Measurements from ENCODE around the gene ABCA9. TPM values are rescaled to one million over a fixed set of nuclear protein-coding genes. Genes with fewer than 3 reads are reported as not detected.
"Not testable (repeated sequence)": the region's sequence is repeated elsewhere in the genome, so short reads cannot be mapped to it uniquely, and the experiment has no call there.

Gene ABCA9
- polyA plus RNA-seq, 1 donor from 2014 or later = 0.69 TPM

- Histone ChIP-seq H3K9me3 (ENCODE audit: low read length) (no peaks in the 10 kb centered on the region), H3K27ac (ENCODE audit: low read length) (no peak overlapping the region), H3F3A (ENCODE audit: insufficient read depth, low read length, poor library complexity, severe bottlenecking) (no peaks in the 10 kb centered on the region), H3K9me2 (ENCODE audit: insufficient read depth, low read length) (no peaks in the 10 kb centered on the region), H3K79me2 (replicated peaks; ENCODE audit: insufficient read depth, low read length) (no peaks in the 10 kb centered on the region), H4K20me1 (ENCODE audit: insufficient read depth) (no peaks in the 10 kb centered on the region), H3K4me2 (ENCODE audit: low read length) (no peak overlapping the region), H2AFZ (ENCODE audit: low read depth, low read length) (no peak overlapping the region), H3K36me3 (ENCODE audit: insufficient read depth, low read length) (no peaks in the 10 kb centered on the region), H3K27me3 (ENCODE audit: insufficient read depth, low read depth, low read length) (no peaks in the 10 kb centered on the region), H3K4me3 (ENCODE audit: low read length) (no peak overlapping the region), H3K9ac (ENCODE audit: low read length) (no peak overlapping the region)
- no peak for TF ChIP-seq TAF1 (IDR thresholded peaks at IDR 0.05; ENCODE audit: low read depth)
- no peak for TF ChIP-seq EZH2 (IDR thresholded peaks at IDR 0.05; ENCODE audit: borderline replicate concordance, insufficient read depth, low read length, poor library complexity, severe bottlenecking)
- TF ChIP-seq, protein P1, sequence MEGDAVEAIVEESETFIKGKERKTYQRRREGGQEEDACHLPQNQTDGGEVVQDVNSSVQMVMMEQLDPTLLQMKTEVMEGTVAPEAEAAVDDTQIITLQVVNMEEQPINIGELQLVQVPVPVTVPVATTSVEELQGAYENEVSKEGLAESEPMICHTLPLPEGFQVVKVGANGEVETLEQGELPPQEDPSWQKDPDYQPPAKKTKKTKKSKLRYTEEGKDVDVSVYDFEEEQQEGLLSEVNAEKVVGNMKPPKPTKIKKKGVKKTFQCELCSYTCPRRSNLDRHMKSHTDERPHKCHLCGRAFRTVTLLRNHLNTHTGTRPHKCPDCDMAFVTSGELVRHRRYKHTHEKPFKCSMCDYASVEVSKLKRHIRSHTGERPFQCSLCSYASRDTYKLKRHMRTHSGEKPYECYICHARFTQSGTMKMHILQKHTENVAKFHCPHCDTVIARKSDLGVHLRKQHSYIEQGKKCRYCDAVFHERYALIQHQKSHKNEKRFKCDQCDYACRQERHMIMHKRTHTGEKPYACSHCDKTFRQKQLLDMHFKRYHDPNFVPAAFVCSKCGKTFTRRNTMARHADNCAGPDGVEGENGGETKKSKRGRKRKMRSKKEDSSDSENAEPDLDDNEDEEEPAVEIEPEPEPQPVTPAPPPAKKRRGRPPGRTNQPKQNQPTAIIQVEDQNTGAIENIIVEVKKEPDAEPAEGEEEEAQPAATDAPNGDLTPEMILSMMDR (IDR thresholded peaks at IDR 0.05; ENCODE audit: poor library complexity, severe bottlenecking) = no peak
- no peak for TF ChIP-seq POLR2AphosphoS5 (IDR thresholded peaks at IDR 0.05)
- TF ChIP-seq RAD21 (conservative IDR thresholded peaks at IDR 0.05) = no peak
- no peak for TF ChIP-seq SMC3 (conservative IDR thresholded peaks at IDR 0.05; ENCODE audit: poor library complexity)
These were observed 96.8 kb downstream of the ABCA9 start for GRCh38 chr17:68963958-68964357.

GRCh38 chr17:68961214-68961882, 99.4 kb downstream of the ABCA9 start:
- Histone ChIP-seq H4K20me1 (ENCODE audit: insufficient read depth) (no peaks in the 10 kb centered on the region), H3K36me3 (ENCODE audit: insufficient read depth, low read length) (no peaks in the 10 kb centered on the region), H3K9ac (ENCODE audit: low read length) (no peak overlapping the region), H3K4me3 (ENCODE audit: low read length) (no peak overlapping the region), H3K9me2 (ENCODE audit: insufficient read depth, low read length) (no peaks in the 10 kb centered on the region), H3K27ac (ENCODE audit: low read length) (no peak overlapping the region), H3K27me3 (ENCODE audit: insufficient read depth, low read depth, low read length) (no peaks in the 10 kb centered on the region), H3K4me2 (ENCODE audit: low read length) (no peak overlapping the region), H3K79me2 (replicated peaks; ENCODE audit: insufficient read depth, low read length) (no peaks in the 10 kb centered on the region), H3F3A (ENCODE audit: insufficient read depth, low read length, poor library complexity, severe bottlenecking) (no peaks in the 10 kb centered on the region), H2AFZ (ENCODE audit: low read depth, low read length) (no peak overlapping the region), H3K9me3 (ENCODE audit: low read length) (no peaks in the 10 kb centered on the region)
- TF ChIP-seq, protein P1 (IDR thresholded peaks at IDR 0.05; ENCODE audit: poor library complexity, severe bottlenecking) = no peak
- TF ChIP-seq SMC3 (conservative IDR thresholded peaks at IDR 0.05; ENCODE audit: poor library complexity) (no peak), RAD21 (conservative IDR thresholded peaks at IDR 0.05) (no peak), TAF1 (IDR thresholded peaks at IDR 0.05; ENCODE audit: low read depth) (no peak), EP300 (conservative IDR thresholded peaks at IDR 0.05; ENCODE audit: poor library complexity, severe bottlenecking) (no peak), MXI1 (conservative IDR thresholded peaks at IDR 0.05; ENCODE audit: poor library complexity, severe bottlenecking) (no peak), EZH2 (IDR thresholded peaks at IDR 0.05; ENCODE audit: borderline replicate concordance, insufficient read depth, low read length, poor library complexity, severe bottlenecking) (no peak), POLR2AphosphoS5 (IDR thresholded peaks at IDR 0.05) (no peak)
- TF ChIP-seq, protein P2, sequence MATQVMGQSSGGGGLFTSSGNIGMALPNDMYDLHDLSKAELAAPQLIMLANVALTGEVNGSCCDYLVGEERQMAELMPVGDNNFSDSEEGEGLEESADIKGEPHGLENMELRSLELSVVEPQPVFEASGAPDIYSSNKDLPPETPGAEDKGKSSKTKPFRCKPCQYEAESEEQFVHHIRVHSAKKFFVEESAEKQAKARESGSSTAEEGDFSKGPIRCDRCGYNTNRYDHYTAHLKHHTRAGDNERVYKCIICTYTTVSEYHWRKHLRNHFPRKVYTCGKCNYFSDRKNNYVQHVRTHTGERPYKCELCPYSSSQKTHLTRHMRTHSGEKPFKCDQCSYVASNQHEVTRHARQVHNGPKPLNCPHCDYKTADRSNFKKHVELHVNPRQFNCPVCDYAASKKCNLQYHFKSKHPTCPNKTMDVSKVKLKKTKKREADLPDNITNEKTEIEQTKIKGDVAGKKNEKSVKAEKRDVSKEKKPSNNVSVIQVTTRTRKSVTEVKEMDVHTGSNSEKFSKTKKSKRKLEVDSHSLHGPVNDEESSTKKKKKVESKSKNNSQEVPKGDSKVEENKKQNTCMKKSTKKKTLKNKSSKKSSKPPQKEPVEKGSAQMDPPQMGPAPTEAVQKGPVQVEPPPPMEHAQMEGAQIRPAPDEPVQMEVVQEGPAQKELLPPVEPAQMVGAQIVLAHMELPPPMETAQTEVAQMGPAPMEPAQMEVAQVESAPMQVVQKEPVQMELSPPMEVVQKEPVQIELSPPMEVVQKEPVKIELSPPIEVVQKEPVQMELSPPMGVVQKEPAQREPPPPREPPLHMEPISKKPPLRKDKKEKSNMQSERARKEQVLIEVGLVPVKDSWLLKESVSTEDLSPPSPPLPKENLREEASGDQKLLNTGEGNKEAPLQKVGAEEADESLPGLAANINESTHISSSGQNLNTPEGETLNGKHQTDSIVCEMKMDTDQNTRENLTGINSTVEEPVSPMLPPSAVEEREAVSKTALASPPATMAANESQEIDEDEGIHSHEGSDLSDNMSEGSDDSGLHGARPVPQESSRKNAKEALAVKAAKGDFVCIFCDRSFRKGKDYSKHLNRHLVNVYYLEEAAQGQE (IDR thresholded peaks at IDR 0.05; ENCODE audit: borderline replicate concordance) = no peak

- H3K36me3 ChIP-seq (ENCODE audit: insufficient read depth, low read length); H3K4me3 ChIP-seq (ENCODE audit: low read length); H3K9ac ChIP-seq (ENCODE audit: low read length); H3K9me2 ChIP-seq (ENCODE audit: insufficient read depth, low read length); H3K4me2 ChIP-seq (ENCODE audit: low read length); H3K27me3 ChIP-seq (ENCODE audit: insufficient read depth, low read depth, low read length); H3K9me3 ChIP-seq (ENCODE audit: low read length); H3K27ac ChIP-seq (ENCODE audit: low read length); H2AFZ ChIP-seq (ENCODE audit: low read depth, low read length); H4K20me1 ChIP-seq (ENCODE audit: insufficient read depth); H3F3A ChIP-seq (ENCODE audit: insufficient read depth, low read length, poor library complexity, severe bottlenecking); H3K79me2 ChIP-seq (replicated peaks; ENCODE audit: insufficient read depth, low read length): not testable (repeated sequence)
These were observed 101.6 kb downstream of the ABCA9 start for GRCh38 chr17:68959117-68959516.

All from neural cell (in vitro differentiated cells).